Thoracic aorta (tissue), 2 donors: ENCODE measurements around the gene HRAS. TPM values are rescaled to one million over a fixed set of nuclear protein-coding genes. Genes with fewer than 3 reads are reported as not detected.

ENCODE experiments used
- ATAC-seq: fragments of 150-250 bp; one replicate; pipeline ENCODE4 v1.8.0; 2017; ENCODE audit warnings: low read depth; ENCODE audit not compliant: insufficient number of reproducible peaks, low FRiP score
- DNase-seq: peaks from one replicate; pipeline ENCODE4 v3.0.0-alpha.2; 2020; ENCODE audit warnings: low spot score
- H3K27ac ChIP-seq, 2 donors: fragments of 200-600 bp; sonication (generic); 1 replicate in 1 of 2; 2 replicates in 1 of 2; pipeline ENCODE4 v1.5.1; 2016; ENCODE audit warnings: mild to moderate bottlenecking in 2 of 2, moderate library complexity in 2 of 2
- H3K27me3 ChIP-seq: fragments of 200-600 bp; sonication (generic); replicated peaks from 2 replicates; pipeline ENCODE4 v1.6.0; 2016; ENCODE audit warnings: mild to moderate bottlenecking; ENCODE audit not compliant: insufficient read depth
- H3K36me3 ChIP-seq: fragments of 200-600 bp; sonication (generic); one replicate; pipeline ENCODE4 v1.5.1; 2016
- H3K4me1 ChIP-seq, 2 donors: fragments of 200-600 bp; sonication (generic); 1 replicate in 1 of 2; 2 replicates in 1 of 2; pipeline versions ENCODE4 v1.5.1 to v1.6.0; 2016; ENCODE audit warnings: low read depth in 2 of 2, mild to moderate bottlenecking in 1 of 2; ENCODE audit not compliant: control insufficient read depth in 1 of 2
- H3K4me3 ChIP-seq: fragments of 200-600 bp; sonication (generic); 2 replicates; pipeline ENCODE4 v1.5.1; 2016; ENCODE audit warnings: mild to moderate bottlenecking
- H3K9me3 ChIP-seq: fragments of 200-600 bp; sonication (generic); 2 replicates; pipeline ENCODE4 v1.5.1; 2016
- CTCF ChIP-seq: fragments of 200-600 bp; sonication (generic); IDR thresholded peaks from one replicate; pipeline ENCODE4 v1.5.1; 2019; ENCODE audit warnings: antibody characterized with exemption
- total RNA-seq, 2 donors: library from RNA; depleted of rRNA; stranded (reverse); fragments of >200 nt; gene quantifications; one replicate each; pipeline versions ENCODE4 v1.1.0 to v1.2.3, GENCODE V29; 2016

HRAS gene
- total RNA-seq, 2 donors from 2014 or later: 17.7 to 32.4 TPM

- Histone ChIP-seq H3K4me3 (peak overlapping the region; percentile 88), H3K4me1 (peaks cover 3 to 16% of the 10 kb centered on the region in 2 donors), H3K36me3 (no peaks in the 10 kb centered on the region), H3K27me3 (no peaks in the 10 kb centered on the region), H3K27ac (peak overlapping the region; percentile 81 to 84), H3K9me3 (no peaks in the 10 kb centered on the region)
- DNase-seq: no peak
- no peak for ATAC-seq
- no peak for TF ChIP-seq CTCF
Measured at GRCh38 chr11:569158-569885, 33.9 kb upstream of the HRAS start.

GRCh38 chr11:568306-569157, 33.2 kb upstream of the HRAS start:
- peaks cover 3 to 16% of the 10 kb centered on the region in 2 donors for H3K4me1 ChIP-seq
- H3K4me3 ChIP-seq: peak overlapping the region; percentile 88
- TF ChIP-seq CTCF: no peak
- ATAC-seq: peak; percentile 79
- no peaks in the 10 kb centered on the region for H3K27me3 ChIP-seq
- H3K36me3 ChIP-seq: no peaks in the 10 kb centered on the region
- peak; percentile 44 for DNase-seq
- peak overlapping the region; percentile 81 to 84 for H3K27ac ChIP-seq
- no peaks in the 10 kb centered on the region for H3K9me3 ChIP-seq

- H3K4me3 ChIP-seq: peak overlapping the region; percentile 88
- ATAC-seq: no peak
- peaks cover 3 to 16% of the 10 kb centered on the region in 2 donors for H3K4me1 ChIP-seq
- no peaks in the 10 kb centered on the region for H3K27me3 ChIP-seq
- no peaks in the 10 kb centered on the region for H3K9me3 ChIP-seq
- H3K36me3 ChIP-seq: no peaks in the 10 kb centered on the region
- peak overlapping the region; percentile 75 to 76 for H3K27ac ChIP-seq
- no peak for TF ChIP-seq CTCF
- no peak for DNase-seq
Measured at GRCh38 chr11:567629-568292, 32.4 kb upstream of the HRAS start.

- H3K27ac ChIP-seq: peak overlapping the region; percentile 75 to 76
- DNase-seq (no peak), ATAC-seq (no peak)
Measured at GRCh38 chr11:567011-567628, 31.7 kb upstream of the HRAS start.

More at GRCh38 chr11:567011-567628, 31.7 kb upstream of the HRAS start:
- Histone ChIP-seq H3K36me3 (no peaks in the 10 kb centered on the region), H3K9me3 (no peaks in the 10 kb centered on the region), H3K27me3 (no peaks in the 10 kb centered on the region), H3K4me3 (peak overlapping the region; percentile 88), H3K4me1 (peaks cover 3 to 16% of the 10 kb centered on the region in 2 donors)
- no peak for TF ChIP-seq CTCF
